SU-DHL-6 (cell line): ENCODE results near the gene ADAM12.

Source experiments
- H2AFZ ChIP-seq: fragments of 200-600 bp; sonication (generic); 2 replicates; pipeline ENCODE4 v1.6.1; 2014; ENCODE audit warnings: low read depth, mild to moderate bottlenecking, moderate library complexity, mixed read lengths, antibody characterized with exemption, low read length; ENCODE audit not compliant: severe bottlenecking
- H3F3A ChIP-seq: fragments of 200-600 bp; shearing (Covaris generic); 2 replicates; pipeline ENCODE4 v1.6.0; 2016; ENCODE audit warnings: antibody characterized with exemption, mild to moderate bottlenecking; ENCODE audit not compliant: insufficient read depth
- H3K27ac ChIP-seq: fragments of 200-600 bp; sonication (generic); 2 replicates; pipeline ENCODE4 v1.5.1; 2016; ENCODE audit warnings: low read depth, mild to moderate bottlenecking, low read length, moderate library complexity, mixed read lengths
- H3K27me3 ChIP-seq: fragments of 200-600 bp; sonication (generic), shearing (Covaris generic); 2 replicates; pipeline ENCODE4 v1.6.0; 2014; ENCODE audit warnings: mild to moderate bottlenecking, low read length
- H3K36me3 ChIP-seq: fragments of 200-600 bp; sonication (generic); 2 replicates; pipeline ENCODE4 v1.6.1; 2014; ENCODE audit warnings: mild to moderate bottlenecking, low read length, mixed read lengths
- H3K4me2 ChIP-seq: fragments of 300-600, 200-600 bp; shearing (Covaris generic), sonication (generic); 2 replicates; pipeline ENCODE4 v1.6.0; 2014; ENCODE audit warnings: low read length, low read depth, mild to moderate bottlenecking; ENCODE audit not compliant: poor library complexity, severe bottlenecking
- H3K4me3 ChIP-seq: fragments of 200-600 bp; sonication (generic); 2 replicates; pipeline ENCODE4 v1.5.1; 2014; ENCODE audit warnings: antibody characterized with exemption, low read length, mild to moderate bottlenecking, mixed read lengths; ENCODE audit not compliant: insufficient read depth, poor library complexity, severe bottlenecking
- H3K79me2 ChIP-seq: fragments of 200-600 bp; sonication (generic); 2 replicates; pipeline ENCODE4 v1.6.1; 2014; ENCODE audit warnings: mild to moderate bottlenecking, low read length, moderate library complexity; ENCODE audit not compliant: insufficient read depth
- H3K9ac ChIP-seq: fragments of 200-600 bp; sonication (generic); 2 replicates; pipeline ENCODE4 v1.7.0; 2014; ENCODE audit warnings: mild to moderate bottlenecking, low read length
- H3K9me2 ChIP-seq: fragments of 200-600 bp; sonication (generic); replicated peaks from 2 replicates; pipeline ENCODE4 v1.6.1; 2014; ENCODE audit warnings: low read length; ENCODE audit not compliant: insufficient read depth
- H3K9me3 ChIP-seq: fragments of 200-600 bp; sonication (generic); 2 replicates; pipeline ENCODE4 v1.6.1; 2014; ENCODE audit warnings: low read length, mixed read lengths; ENCODE audit not compliant: insufficient read depth
- H4K20me1 ChIP-seq: fragments of 200-600 bp; sonication (generic); 2 replicates; pipeline ENCODE4 v1.6.1; 2014; ENCODE audit warnings: low read depth, mild to moderate bottlenecking, antibody characterized with exemption, low read length, moderate library complexity, mixed read lengths
- EZH2phosphoT487 ChIP-seq: fragments of 200-600 bp; sonication (generic), shearing (Covaris generic); conservative IDR thresholded peaks from 2 replicates; pipeline ENCODE4 v1.6.1; 2018; ENCODE audit warnings: mild to moderate bottlenecking, antibody characterized with exemption, low read length, moderate library complexity, mixed read lengths
- TF ChIP-seq, protein P1 (sequence below): fragments of 200-600 bp; sonication (generic); IDR thresholded peaks from one replicate; pipeline ENCODE4 v1.5.1; 2017; ENCODE audit warnings: antibody characterized with exemption, mild to moderate bottlenecking, low read length, moderate library complexity; ENCODE audit not compliant: insufficient read depth, poor library complexity, severe bottlenecking

ADAM12 gene

DNA sequence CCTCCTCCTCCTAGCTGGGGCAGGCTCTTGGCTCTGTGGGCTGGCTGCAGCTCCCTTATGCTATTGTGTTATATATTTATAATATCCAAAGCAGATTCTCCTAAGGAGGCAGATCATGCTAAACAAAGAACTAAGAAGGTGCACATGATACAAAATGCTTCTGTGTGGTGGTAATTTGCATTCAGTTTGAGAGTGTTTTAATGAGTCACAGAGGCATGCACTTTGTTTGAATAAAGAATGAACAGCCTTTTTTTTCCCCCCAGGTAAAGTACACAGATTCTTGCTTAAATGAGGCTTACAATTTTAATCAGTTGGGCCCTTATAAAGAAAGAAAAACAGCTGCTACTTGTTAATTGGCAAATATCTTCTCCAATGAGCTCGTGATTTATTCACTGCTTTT, 396.9 kb downstream of the ADAM12 start:
- no peak overlapping the region for H3K9ac ChIP-seq
- no peaks in the 10 kb centered on the region for H4K20me1 ChIP-seq
- no peaks in the 10 kb centered on the region for H3K27me3 ChIP-seq
- no peaks in the 10 kb centered on the region for H3F3A ChIP-seq
- TF ChIP-seq, protein P1, sequence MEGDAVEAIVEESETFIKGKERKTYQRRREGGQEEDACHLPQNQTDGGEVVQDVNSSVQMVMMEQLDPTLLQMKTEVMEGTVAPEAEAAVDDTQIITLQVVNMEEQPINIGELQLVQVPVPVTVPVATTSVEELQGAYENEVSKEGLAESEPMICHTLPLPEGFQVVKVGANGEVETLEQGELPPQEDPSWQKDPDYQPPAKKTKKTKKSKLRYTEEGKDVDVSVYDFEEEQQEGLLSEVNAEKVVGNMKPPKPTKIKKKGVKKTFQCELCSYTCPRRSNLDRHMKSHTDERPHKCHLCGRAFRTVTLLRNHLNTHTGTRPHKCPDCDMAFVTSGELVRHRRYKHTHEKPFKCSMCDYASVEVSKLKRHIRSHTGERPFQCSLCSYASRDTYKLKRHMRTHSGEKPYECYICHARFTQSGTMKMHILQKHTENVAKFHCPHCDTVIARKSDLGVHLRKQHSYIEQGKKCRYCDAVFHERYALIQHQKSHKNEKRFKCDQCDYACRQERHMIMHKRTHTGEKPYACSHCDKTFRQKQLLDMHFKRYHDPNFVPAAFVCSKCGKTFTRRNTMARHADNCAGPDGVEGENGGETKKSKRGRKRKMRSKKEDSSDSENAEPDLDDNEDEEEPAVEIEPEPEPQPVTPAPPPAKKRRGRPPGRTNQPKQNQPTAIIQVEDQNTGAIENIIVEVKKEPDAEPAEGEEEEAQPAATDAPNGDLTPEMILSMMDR, result no peak
- TF ChIP-seq EZH2phosphoT487, result no peak
- no peak overlapping the region for H3K27ac ChIP-seq
- no peaks in the 10 kb centered on the region for H3K9me3 ChIP-seq
- H3K4me2 ChIP-seq, result no peak overlapping the region
- H2AFZ ChIP-seq, result no peak overlapping the region
- no peaks in the 10 kb centered on the region for H3K9me2 ChIP-seq
- no peaks in the 10 kb centered on the region for H3K36me3 ChIP-seq
- H3K79me2 ChIP-seq, result no peaks in the 10 kb centered on the region
- no peak overlapping the region for H3K4me3 ChIP-seq

DNA sequence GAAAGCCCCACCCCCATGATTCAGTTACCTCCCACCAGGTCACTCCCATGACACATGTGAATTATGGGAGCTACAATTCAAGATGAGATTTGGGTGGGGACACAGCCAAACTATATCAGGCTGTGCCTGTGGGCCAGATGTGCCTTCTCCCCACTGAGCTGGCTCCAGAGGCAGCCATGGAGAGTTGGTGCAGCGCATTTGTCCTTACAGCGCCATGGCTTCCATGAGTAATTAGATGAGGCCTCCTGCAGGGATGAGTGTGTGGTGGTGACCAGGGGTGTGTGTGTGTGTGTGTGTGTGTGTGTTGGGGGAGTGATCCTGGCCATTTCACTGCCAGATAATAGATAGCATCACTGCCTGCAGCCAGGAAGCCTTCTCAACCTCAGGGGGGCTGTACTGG, 397.3 kb downstream of the ADAM12 start:
- TF ChIP-seq, protein P1, result no peak
- no peak for TF ChIP-seq EZH2phosphoT487
- Histone ChIP-seq H3K9ac (no peak overlapping the region), H3K9me3 (no peaks in the 10 kb centered on the region), H3K27ac (no peak overlapping the region), H3F3A (no peaks in the 10 kb centered on the region), H3K36me3 (no peaks in the 10 kb centered on the region), H3K4me2 (no peak overlapping the region), H3K79me2 (no peaks in the 10 kb centered on the region), H3K27me3 (no peaks in the 10 kb centered on the region), H4K20me1 (no peaks in the 10 kb centered on the region), H2AFZ (no peak overlapping the region), H3K9me2 (no peaks in the 10 kb centered on the region), H3K4me3 (no peak overlapping the region)

DNA sequence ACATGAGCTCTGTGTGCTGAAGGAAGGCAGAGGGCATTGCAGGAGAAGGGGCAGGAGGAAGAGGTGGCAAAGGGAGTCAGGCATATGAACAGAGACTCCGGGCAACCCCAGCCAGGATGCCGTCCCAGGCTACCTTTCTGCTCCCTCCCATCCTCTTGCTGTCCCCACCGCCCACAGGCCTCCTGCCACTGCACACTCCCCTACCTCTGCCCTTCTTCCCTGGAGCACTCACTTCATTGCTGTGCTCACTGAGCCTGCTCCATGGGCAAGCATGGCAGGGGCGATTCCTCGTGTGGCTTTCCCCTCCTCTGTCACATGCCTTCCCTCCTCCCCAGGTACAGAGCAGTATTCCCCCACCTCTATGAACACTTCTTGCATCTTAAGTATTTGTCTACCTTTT, 398.5 kb downstream of the ADAM12 start:
- H3F3A ChIP-seq, result no peaks in the 10 kb centered on the region
- H3K4me2 ChIP-seq, result no peak overlapping the region
- H3K9me2 ChIP-seq, result no peaks in the 10 kb centered on the region
- H2AFZ ChIP-seq, result no peak overlapping the region
- H3K4me3 ChIP-seq, result no peak overlapping the region
- no peaks in the 10 kb centered on the region for H3K27me3 ChIP-seq
- H3K79me2 ChIP-seq, result no peaks in the 10 kb centered on the region
- no peak overlapping the region for H3K9ac ChIP-seq
- H3K27ac ChIP-seq, result no peak overlapping the region
- H3K36me3 ChIP-seq, result no peaks in the 10 kb centered on the region
- H4K20me1 ChIP-seq, result no peaks in the 10 kb centered on the region
- TF ChIP-seq EZH2phosphoT487, result no peak
- TF ChIP-seq, protein P1, result no peak
- H3K9me3 ChIP-seq, result no peaks in the 10 kb centered on the region
